Testis (tissue), 2 donors: ENCODE data around the gene GPS1.

Experiments used
- CTCF ChIP-seq, 3 experiments: fragments of 450-650 bp in 2 of 3; fragments of 200-600 bp in 1 of 3; sonication (generic) in 1 of 3; IDR thresholded peaks; one replicate each; pipeline ENCODE4 v1.5.1; 2016 to 2019; ENCODE audit warnings: antibody characterized with exemption in 3 of 3, mild to moderate bottlenecking in 2 of 3, moderate library complexity in 1 of 3
- POLR2A ChIP-seq: fragments of 450-650 bp; IDR thresholded peaks from one replicate; pipeline ENCODE4 v1.6.1; 2017; ENCODE audit warnings: antibody characterized with exemption, mild to moderate bottlenecking, moderate library complexity

- TF ChIP-seq CTCF (IDR thresholded peaks at IDR 0.05) (no peak), POLR2A (no peak)
Observed at GRCh38 chr17:82065193-82065637, 13.5 kb downstream of the GPS1 start.
